ENCODE results near the gene TOMM40. TPM values are rescaled to one million over a fixed set of nuclear protein-coding genes. Genes with fewer than 3 reads are reported as not detected.
"Not testable (repeated sequence)": the region's sequence is repeated elsewhere in the genome, so short reads cannot be mapped to it uniquely, and the experiment has no call there.

The TOMM40 gene
- total RNA-seq, 1 experiment from 2014 or later, result 162 TPM

- Mint-ChIP-seq H3K36me3 (ENCODE audit: insufficient read depth, unreplicated experiment) (peaks cover 82% of the 10 kb centered on the region), H3K9me3 (ENCODE audit: low read depth, unreplicated experiment) (no peaks in the 10 kb centered on the region), H3K4me1 (ENCODE audit: low read depth, unreplicated experiment) (peaks cover 22% of the 10 kb centered on the region), H3K4me3 (ENCODE audit: low read depth, unreplicated experiment) (no peak overlapping the region), H3K27ac (ENCODE audit: unreplicated experiment) (no peak overlapping the region), H3K27me3 (ENCODE audit: unreplicated experiment) (no peaks in the 10 kb centered on the region)
- CTCF ChIA-PET, result no interaction called here
- no peak for DNase-seq
- intact Hi-C loops (cut with micrococcal nuclease; ENCODE audit: unreplicated experiment), result no loop called here
- TF ChIP-seq, protein P1, sequence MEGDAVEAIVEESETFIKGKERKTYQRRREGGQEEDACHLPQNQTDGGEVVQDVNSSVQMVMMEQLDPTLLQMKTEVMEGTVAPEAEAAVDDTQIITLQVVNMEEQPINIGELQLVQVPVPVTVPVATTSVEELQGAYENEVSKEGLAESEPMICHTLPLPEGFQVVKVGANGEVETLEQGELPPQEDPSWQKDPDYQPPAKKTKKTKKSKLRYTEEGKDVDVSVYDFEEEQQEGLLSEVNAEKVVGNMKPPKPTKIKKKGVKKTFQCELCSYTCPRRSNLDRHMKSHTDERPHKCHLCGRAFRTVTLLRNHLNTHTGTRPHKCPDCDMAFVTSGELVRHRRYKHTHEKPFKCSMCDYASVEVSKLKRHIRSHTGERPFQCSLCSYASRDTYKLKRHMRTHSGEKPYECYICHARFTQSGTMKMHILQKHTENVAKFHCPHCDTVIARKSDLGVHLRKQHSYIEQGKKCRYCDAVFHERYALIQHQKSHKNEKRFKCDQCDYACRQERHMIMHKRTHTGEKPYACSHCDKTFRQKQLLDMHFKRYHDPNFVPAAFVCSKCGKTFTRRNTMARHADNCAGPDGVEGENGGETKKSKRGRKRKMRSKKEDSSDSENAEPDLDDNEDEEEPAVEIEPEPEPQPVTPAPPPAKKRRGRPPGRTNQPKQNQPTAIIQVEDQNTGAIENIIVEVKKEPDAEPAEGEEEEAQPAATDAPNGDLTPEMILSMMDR (IDR thresholded peaks at IDR 0.05; ENCODE audit: unreplicated experiment), result no peak
- TSS peak; percentile 46 for BruUV-seq (replicated peaks)
These were observed 12.8 kb upstream of the TOMM40 start for GRCh38 chr19:44878120-44878865.

DNA sequence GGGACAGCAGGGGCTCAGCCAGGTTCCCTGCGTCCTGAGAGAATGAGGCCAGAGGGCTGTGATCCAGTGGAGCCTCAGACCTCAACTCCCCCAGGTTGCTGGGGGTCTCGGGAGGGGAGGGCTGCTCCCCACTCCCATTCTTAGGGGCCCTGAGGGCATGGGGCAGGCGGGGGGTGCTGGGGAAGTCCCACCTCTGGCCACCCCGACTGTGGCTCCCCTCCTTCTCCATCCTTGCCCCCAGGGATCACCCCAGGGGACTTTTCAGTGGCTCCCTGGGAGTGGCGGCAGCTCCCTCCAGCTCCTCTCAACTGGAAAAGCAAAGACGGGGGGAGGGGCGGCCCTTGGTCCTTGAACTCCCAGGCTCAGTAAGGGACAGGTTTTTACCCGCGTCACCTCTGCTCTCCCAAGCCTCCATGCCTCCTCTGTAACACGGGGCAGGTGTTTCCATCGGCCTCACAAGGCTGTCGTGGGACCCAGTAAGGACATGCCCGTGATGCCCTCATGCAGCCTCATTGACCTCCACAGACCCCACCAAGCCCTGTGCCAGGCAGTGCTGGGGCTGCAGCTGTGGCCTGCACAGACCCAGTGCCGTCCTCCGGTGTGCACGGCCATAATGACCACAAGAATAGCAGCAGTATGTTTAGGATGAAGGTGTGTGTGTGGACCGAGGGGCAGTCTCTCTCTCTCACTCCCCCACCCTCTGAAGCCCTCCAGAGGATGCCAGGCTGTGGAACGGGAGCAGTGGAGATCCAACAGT, 11.6 kb upstream of the TOMM40 start:
- DNase-seq, result no peak
- H3K4me1 Mint-ChIP-seq (ENCODE audit: low read depth, unreplicated experiment), result peaks cover 22% of the 10 kb centered on the region
- BruUV-seq (replicated peaks), result no TSS peak
- H3K27ac Mint-ChIP-seq (ENCODE audit: unreplicated experiment), result peak overlapping the region; percentile 7
- peaks cover 81% of the 10 kb centered on the region for H3K36me3 Mint-ChIP-seq (ENCODE audit: insufficient read depth, unreplicated experiment)
- intact Hi-C loops (cut with micrococcal nuclease; ENCODE audit: unreplicated experiment), result no loop called here
- CTCF ChIA-PET, result no interaction called here
- TF ChIP-seq, protein P1 (IDR thresholded peaks at IDR 0.05; ENCODE audit: unreplicated experiment), result no peak
- H3K4me3 Mint-ChIP-seq (ENCODE audit: low read depth, unreplicated experiment), result no peak overlapping the region
- H3K27me3 Mint-ChIP-seq (ENCODE audit: unreplicated experiment), result no peaks in the 10 kb centered on the region
- no peaks in the 10 kb centered on the region for H3K9me3 Mint-ChIP-seq (ENCODE audit: low read depth, unreplicated experiment)

DNA sequence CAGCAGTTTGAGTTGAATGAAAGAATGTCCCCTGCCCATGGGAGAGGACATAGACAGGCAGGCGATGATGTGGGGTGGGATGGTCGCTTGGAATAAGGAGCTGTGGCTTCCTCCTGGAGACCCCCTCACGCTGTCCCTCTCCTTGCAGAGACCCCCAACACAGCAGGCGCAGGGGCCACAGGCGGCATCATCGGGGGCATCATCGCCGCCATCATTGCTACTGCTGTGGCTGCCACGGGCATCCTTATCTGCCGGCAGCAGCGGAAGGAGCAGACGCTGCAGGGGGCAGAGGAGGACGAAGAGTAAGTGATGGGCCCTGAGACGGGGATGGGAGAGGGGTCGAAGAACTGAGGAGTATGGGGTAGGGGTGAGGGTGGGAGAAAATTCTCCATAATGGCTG, 9.0 kb upstream of the TOMM40 start:
- TF ChIP-seq, protein P1 (IDR thresholded peaks at IDR 0.05; ENCODE audit: unreplicated experiment), result no peak
- no peaks in the 10 kb centered on the region for H3K9me3 Mint-ChIP-seq (ENCODE audit: low read depth, unreplicated experiment)

DNA sequence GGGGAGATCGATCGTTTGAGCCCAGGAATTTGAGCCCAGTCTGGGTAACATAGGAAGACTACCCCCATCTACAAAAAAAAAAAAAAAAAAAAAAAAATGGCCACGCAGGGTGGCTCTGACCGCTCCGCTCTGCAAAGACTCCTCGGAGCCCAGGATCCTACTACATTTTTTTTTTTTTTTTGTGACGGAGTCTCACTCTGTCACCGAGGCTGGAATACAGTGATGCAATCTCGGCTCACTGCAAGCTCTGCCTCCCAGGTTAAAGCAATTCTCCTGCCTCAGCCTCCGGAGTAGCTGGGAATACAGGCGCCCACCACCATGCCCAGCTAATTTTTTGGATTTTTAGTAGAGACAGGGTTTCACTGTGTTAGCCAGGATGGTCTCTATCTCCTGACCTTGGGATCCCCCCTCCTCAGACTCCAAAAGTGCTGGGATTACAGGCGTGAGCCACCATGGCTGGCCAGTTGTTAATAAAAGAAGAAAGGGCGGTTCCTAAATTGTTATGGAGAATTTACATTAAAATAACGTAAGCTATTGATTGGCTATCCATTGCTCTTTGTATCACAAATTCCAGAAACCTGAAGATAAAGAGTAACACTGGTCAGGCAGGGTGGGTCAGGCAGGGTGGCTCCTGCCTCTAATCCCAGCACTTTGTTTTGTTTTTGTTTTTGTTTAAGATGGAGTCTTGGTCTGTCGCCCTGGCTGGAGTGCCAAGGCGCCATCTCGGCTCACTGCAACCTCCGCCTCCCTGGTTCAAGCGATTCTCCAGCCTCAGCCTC, 8.2 kb upstream of the TOMM40 start:
- H3K4me1 Mint-ChIP-seq (ENCODE audit: low read depth, unreplicated experiment); H3K27me3 Mint-ChIP-seq (ENCODE audit: unreplicated experiment); BruUV-seq (replicated peaks); intact Hi-C loops (cut with micrococcal nuclease; ENCODE audit: unreplicated experiment); H3K4me3 Mint-ChIP-seq (ENCODE audit: low read depth, unreplicated experiment); H3K9me3 Mint-ChIP-seq (ENCODE audit: low read depth, unreplicated experiment); H3K27ac Mint-ChIP-seq (ENCODE audit: unreplicated experiment); DNase-seq: not testable (repeated sequence)
- H3K36me3 Mint-ChIP-seq (ENCODE audit: insufficient read depth, unreplicated experiment), result peaks cover 79% of the 10 kb centered on the region
- CTCF ChIA-PET, result interaction anchor here (0.6 kb wide), 1 partner anchor 36 kb away, joined by 7 read pairs; no protein-coding TSS in a partner anchor

More for the DNA sequence above, 9.0 kb upstream of the TOMM40 start:
- Mint-ChIP-seq H3K27me3 (ENCODE audit: unreplicated experiment) (no peaks in the 10 kb centered on the region), H3K4me3 (ENCODE audit: low read depth, unreplicated experiment) (no peak overlapping the region), H3K4me1 (ENCODE audit: low read depth, unreplicated experiment) (peaks cover 7% of the 10 kb centered on the region), H3K36me3 (ENCODE audit: insufficient read depth, unreplicated experiment) (peaks cover 74% of the 10 kb centered on the region), H3K27ac (ENCODE audit: unreplicated experiment) (no peak overlapping the region)
- intact Hi-C loops (cut with micrococcal nuclease; ENCODE audit: unreplicated experiment), result no loop called here
- no peak for DNase-seq
- no TSS peak for BruUV-seq (replicated peaks)
- CTCF ChIA-PET, result interaction anchor here (0.6 kb wide), 1 partner anchor 36 kb away, joined by 7 read pairs; no protein-coding TSS in a partner anchor

Data from Calu3 (cell line).